WTC11 (cell line): ENCODE measurements around the gene CUL1. TPM values are rescaled to one million over a fixed set of nuclear protein-coding genes. Genes with fewer than 3 reads are reported as not detected.
A peak's percentile ranks its signal among the peaks of the same experiment; 100 is the strongest.

ENCODE experiments used
- ATAC-seq: fragments of 200-7000 bp; cut with Tn5 transposase; 2 replicates; pipeline ENCODE4 v1.10.0; 2021; ENCODE audit warnings: mild to moderate bottlenecking, moderate library complexity
- CTCF ChIA-PET: fragments of 300-600 bp; sonication (Branson Sonifier 250); formaldehyde crosslinking; loops from one replicate; lab custom pipeline; 2021; ENCODE audit warnings: antibody characterized with exemption; lab: Charles Lee
- POLR2A ChIA-PET: fragments of 350-600 bp; sonication (Branson Sonifier 250); formaldehyde crosslinking; loops from one replicate; lab custom pipeline; 2021; ENCODE audit warnings: antibody characterized with exemption; lab: Charles Lee
- DNase-seq: peaks from one replicate; pipeline ENCODE4 v3.0.0; 2021; ENCODE audit warnings: low spot score
- H3K27ac Mint-ChIP-seq: 2 replicates; pipeline ENCODE4 v1.8.0; 2021; ENCODE audit warnings: mixed read lengths
- H3K27me3 Mint-ChIP-seq: 2 replicates; pipeline ENCODE4 v1.8.0; 2021; ENCODE audit warnings: low read depth, mild to moderate bottlenecking, moderate library complexity, mixed read lengths
- H3K36me3 Mint-ChIP-seq: 2 replicates; pipeline ENCODE4 v1.8.0; 2021; ENCODE audit warnings: mixed read lengths
- H3K4me1 Mint-ChIP-seq: 2 replicates; pipeline ENCODE4 v1.8.0; 2022; ENCODE audit warnings: mixed read lengths
- H3K4me3 Mint-ChIP-seq: 2 replicates; pipeline ENCODE4 v1.8.0; 2021; ENCODE audit warnings: mild to moderate bottlenecking, moderate library complexity, mixed read lengths
- H3K9me3 Mint-ChIP-seq: 2 replicates; pipeline ENCODE4 v1.8.0; 2021; ENCODE audit warnings: mixed read lengths
- ELF4 ChIP-seq: sonication (generic); formaldehyde crosslinking; IDR thresholded peaks from 2 replicates; pipeline ENCODE4 v1.8.1; 2022; ENCODE audit warnings: low read depth, mild to moderate bottlenecking, moderate library complexity, missing genetic modification reagents
- TCF7 ChIP-seq: sonication (generic); formaldehyde crosslinking; IDR thresholded peaks from 2 replicates; pipeline ENCODE4 v1.8.0; 2022; ENCODE audit warnings: mild to moderate bottlenecking, low read depth, missing genetic modification reagents, moderate library complexity
- total RNA-seq: library from RNA; stranded (reverse); gene quantifications from 3 replicates; pipeline ENCODE4 v1.2.3, GENCODE V29; 2021
- TF ChIP-seq, protein P1 (sequence below): sonication (generic); formaldehyde crosslinking; IDR thresholded peaks from 2 replicates; pipeline ENCODE4 v1.8.1; 2023; ENCODE audit warnings: mild to moderate bottlenecking, missing genetic modification reagents
- TF ChIP-seq, protein P2 (sequence below): fragments of 250-450 bp; sonication (Bioruptor Pico); IDR thresholded peaks from 2 replicates; pipeline ENCODE4 v2.1.2; 2022; ENCODE audit warnings: mild to moderate bottlenecking, moderate library complexity
- TF ChIP-seq, protein P3 (sequence below): fragments of 250-450 bp; sonication (Bioruptor Pico); IDR thresholded peaks from 2 replicates; pipeline ENCODE4 v1.8.0; 2021; ENCODE audit warnings: mild to moderate bottlenecking

The CUL1 gene
- total RNA-seq, 1 experiment from 2014 or later = 50.5 TPM

DNA sequence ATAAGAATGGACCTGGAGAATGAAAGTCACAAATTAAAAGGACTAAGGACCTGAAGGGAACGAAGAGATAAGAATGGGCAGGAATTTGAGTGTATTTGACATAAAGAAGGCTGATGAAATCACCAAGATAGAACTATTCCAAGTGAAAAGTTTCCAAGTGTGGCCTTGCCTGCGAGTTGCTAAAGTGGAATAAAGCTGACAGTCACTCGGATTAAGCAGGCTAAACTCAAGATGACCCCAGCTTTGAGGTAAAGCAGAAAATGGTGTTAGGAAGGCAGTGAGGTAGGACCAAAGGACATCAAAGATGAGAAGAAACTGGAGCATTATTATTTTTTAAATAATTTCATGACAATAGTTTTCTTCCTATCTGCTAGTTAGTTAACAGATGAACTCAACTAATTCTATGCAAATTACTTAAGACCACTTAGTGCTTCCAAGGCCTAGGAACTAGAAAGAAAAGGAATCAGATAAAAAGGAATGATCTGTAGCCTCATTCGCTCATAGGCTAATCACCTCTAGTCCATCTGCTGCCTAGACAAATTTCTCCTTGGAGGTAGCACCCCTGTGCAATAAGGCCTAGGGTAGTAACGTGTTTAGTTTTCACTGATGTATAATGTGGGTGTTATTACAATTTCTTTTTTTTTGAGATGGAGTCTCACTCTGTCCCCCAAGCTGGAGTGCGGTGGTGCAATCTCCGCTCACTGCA lies 150.8 kb downstream of the CUL1 start:
- TF ChIP-seq, protein P1, sequence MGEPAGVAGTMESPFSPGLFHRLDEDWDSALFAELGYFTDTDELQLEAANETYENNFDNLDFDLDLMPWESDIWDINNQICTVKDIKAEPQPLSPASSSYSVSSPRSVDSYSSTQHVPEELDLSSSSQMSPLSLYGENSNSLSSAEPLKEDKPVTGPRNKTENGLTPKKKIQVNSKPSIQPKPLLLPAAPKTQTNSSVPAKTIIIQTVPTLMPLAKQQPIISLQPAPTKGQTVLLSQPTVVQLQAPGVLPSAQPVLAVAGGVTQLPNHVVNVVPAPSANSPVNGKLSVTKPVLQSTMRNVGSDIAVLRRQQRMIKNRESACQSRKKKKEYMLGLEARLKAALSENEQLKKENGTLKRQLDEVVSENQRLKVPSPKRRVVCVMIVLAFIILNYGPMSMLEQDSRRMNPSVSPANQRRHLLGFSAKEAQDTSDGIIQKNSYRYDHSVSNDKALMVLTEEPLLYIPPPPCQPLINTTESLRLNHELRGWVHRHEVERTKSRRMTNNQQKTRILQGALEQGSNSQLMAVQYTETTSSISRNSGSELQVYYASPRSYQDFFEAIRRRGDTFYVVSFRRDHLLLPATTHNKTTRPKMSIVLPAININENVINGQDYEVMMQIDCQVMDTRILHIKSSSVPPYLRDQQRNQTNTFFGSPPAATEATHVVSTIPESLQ = no peak
- TF ChIP-seq, protein P2, sequence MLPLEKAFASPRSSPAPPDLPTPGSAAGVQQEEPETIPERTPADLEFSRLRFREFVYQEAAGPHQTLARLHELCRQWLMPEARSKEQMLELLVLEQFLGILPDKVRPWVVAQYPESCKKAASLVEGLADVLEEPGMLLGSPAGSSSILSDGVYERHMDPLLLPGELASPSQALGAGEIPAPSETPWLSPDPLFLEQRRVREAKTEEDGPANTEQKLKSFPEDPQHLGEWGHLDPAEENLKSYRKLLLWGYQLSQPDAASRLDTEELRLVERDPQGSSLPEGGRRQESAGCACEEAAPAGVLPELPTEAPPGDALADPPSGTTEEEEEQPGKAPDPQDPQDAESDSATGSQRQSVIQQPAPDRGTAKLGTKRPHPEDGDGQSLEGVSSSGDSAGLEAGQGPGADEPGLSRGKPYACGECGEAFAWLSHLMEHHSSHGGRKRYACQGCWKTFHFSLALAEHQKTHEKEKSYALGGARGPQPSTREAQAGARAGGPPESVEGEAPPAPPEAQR = no peak
- TF ChIP-seq, all 79 proteins: peak for 0
- Mint-ChIP-seq H3K9me3 (no peaks in the 10 kb centered on the region), H3K36me3 (peaks cover 4% of the 10 kb centered on the region; the same call in 1 of the 2 replicates), H3K27me3 (no peaks in the 10 kb centered on the region), H3K27ac (peak overlapping the region; percentile 16), H3K4me3 (no peak overlapping the region), H3K4me1 (peaks cover 58% of the 10 kb centered on the region)
- DNase-seq (no peak), ATAC-seq (no peak)
- ChIA-PET POLR2A (no interaction called here), CTCF (no interaction called here)

DNA sequence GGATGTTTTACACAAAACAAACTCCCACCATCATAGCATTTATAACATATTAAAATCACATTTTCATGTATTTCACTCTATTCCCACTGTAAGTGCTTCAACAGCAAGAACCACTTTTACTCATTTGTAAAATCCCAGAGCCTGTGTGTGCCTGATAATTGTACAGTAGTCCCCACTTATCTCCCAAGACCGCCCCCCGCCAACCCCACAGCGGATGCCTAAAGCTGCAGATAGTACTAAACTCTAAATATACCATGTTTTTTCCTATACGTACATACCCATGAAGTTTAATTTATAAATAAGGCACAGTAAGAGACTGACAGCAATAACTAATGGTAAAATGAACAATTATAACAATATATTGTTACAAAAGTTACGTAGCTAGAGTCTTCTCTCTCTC lies 151.9 kb downstream of the CUL1 start:
- Mint-ChIP-seq H3K36me3 (no peaks in the 10 kb centered on the region), H3K27ac (no peak overlapping the region), H3K27me3 (no peaks in the 10 kb centered on the region), H3K4me1 (peaks cover 58% of the 10 kb centered on the region), H3K9me3 (no peaks in the 10 kb centered on the region), H3K4me3 (no peak overlapping the region)
- ChIA-PET CTCF (no interaction called here), POLR2A (no interaction called here)
- no peak for DNase-seq
- TF ChIP-seq ELF4 (CRISPR knock-in tag) = no peak
- TF ChIP-seq TCF7 (CRISPR knock-in tag) = no peak
- TF ChIP-seq, protein P3, sequence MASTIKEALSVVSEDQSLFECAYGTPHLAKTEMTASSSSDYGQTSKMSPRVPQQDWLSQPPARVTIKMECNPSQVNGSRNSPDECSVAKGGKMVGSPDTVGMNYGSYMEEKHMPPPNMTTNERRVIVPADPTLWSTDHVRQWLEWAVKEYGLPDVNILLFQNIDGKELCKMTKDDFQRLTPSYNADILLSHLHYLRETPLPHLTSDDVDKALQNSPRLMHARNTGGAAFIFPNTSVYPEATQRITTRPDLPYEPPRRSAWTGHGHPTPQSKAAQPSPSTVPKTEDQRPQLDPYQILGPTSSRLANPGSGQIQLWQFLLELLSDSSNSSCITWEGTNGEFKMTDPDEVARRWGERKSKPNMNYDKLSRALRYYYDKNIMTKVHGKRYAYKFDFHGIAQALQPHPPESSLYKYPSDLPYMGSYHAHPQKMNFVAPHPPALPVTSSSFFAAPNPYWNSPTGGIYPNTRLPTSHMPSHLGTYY (CRISPR knock-in tag) = no peak
- ATAC-seq = no peak

Other genes starting within 250 kb of the CUL1 start
- gene C7orf33, start 108.1 kb upstream of the CUL1 start, total RNA-seq = not detected in 3 replicates
- gene EZH2, start 185.4 kb downstream of the CUL1 start, total RNA-seq = 28.5 to 35.4 TPM (median 28.6 TPM) in 3 replicates